ENCODE data around the gene TNRC6C. TPM values are rescaled to one million over a fixed set of nuclear protein-coding genes. Genes with fewer than 3 reads are reported as not detected.
"Not testable (repeated sequence)": the region's sequence is repeated elsewhere in the genome, so short reads cannot be mapped to it uniquely, and the experiment has no call there.

Gene TNRC6C
- polyA plus RNA-seq, 1 donor (not counting 4 experiments of a cell fraction or from before 2014, with no cell fraction given) = 0.34 TPM

- no peak for FAIRE-seq
- Histone ChIP-seq H3K4me1 (ENCODE audit: control insufficient read depth, extremely low read depth, insufficient read depth, low read length) (no peaks in the 10 kb centered on the region), H3K4me2 (ENCODE audit: control insufficient read depth, extremely low read depth, insufficient read depth, low read depth, low read length) (no peak overlapping the region), H3K36me3 (ENCODE audit: control insufficient read depth in 2 of 2, extremely low read depth in 1 of 2, insufficient read depth in 2 of 2, low read length in 2 of 2) (no peaks in the 10 kb centered on the region), H3K9ac (ENCODE audit: control insufficient read depth, extremely low read depth, insufficient read depth, low read length) (no peak overlapping the region), H2AFZ (ENCODE audit: control insufficient read depth, low read length) (no peak overlapping the region), H4K20me1 (ENCODE audit: control insufficient read depth, extremely low read depth, insufficient read depth, low read length) (no peaks in the 10 kb centered on the region), H3K79me2 (ENCODE audit: control insufficient read depth, insufficient read depth, low read length) (no peaks in the 10 kb centered on the region), H3K27ac (ENCODE audit: control insufficient read depth, insufficient read depth, low read length) (no peak overlapping the region), H3K27me3 (ENCODE audit: control insufficient read depth, extremely low read depth, insufficient read depth, low read length) (no peaks in the 10 kb centered on the region), H3K4me3 (ENCODE audit: control insufficient read depth in 2 of 3, extremely low read depth in 1 of 3, insufficient read depth in 2 of 3, low read depth in 1 of 3, low read length in 3 of 3) (no peak overlapping the region), H3K9me3 (ENCODE audit: control insufficient read depth, low read depth, low read length) (no peaks in the 10 kb centered on the region), H3K9me1 (ENCODE audit: control insufficient read depth, extremely low read depth, insufficient read depth, low read length) (no peaks in the 10 kb centered on the region)
- no peak for TF ChIP-seq EZH2 (IDR thresholded peaks at IDR 0.05; ENCODE audit: low read length)
- TF ChIP-seq CTCF (optimal IDR thresholded peaks at IDR 0.05 in 1 of 3, IDR thresholded peaks at IDR 0.05 in 1 of 3, conservative IDR thresholded peaks at IDR 0.05 in 1 of 3; ENCODE audit: extremely low read depth in 1 of 3, insufficient read depth in 2 of 3, low read length in 3 of 3) = no peak
- dilution Hi-C loops (cut with MboI; ENCODE audit: extremely low pct_ligation_motif_present, low sequenced_read_pairs) = no loop called here
- no peak for DNase-seq (ENCODE audit: low read depth, low spot score)
Observed at GRCh38 chr17:78063489-78063888, 105.0 kb downstream of the TNRC6C start.

GRCh38 chr17:78064708-78065107 is 106.2 kb downstream of the TNRC6C start:
- DNase-seq (ENCODE audit: low read depth, low spot score) (no peak), FAIRE-seq (no peak)
- TF ChIP-seq EZH2 (IDR thresholded peaks at IDR 0.05; ENCODE audit: low read length) (no peak), CTCF (optimal IDR thresholded peaks at IDR 0.05 in 1 of 3, IDR thresholded peaks at IDR 0.05 in 1 of 3, conservative IDR thresholded peaks at IDR 0.05 in 1 of 3; ENCODE audit: extremely low read depth in 1 of 3, insufficient read depth in 2 of 3, low read length in 3 of 3) (no peak)
- Histone ChIP-seq H3K9me3 (ENCODE audit: control insufficient read depth, low read depth, low read length) (no peaks in the 10 kb centered on the region), H3K9ac (ENCODE audit: control insufficient read depth, extremely low read depth, insufficient read depth, low read length) (no peak overlapping the region), H3K4me3 (ENCODE audit: control insufficient read depth in 2 of 3, extremely low read depth in 1 of 3, insufficient read depth in 2 of 3, low read depth in 1 of 3, low read length in 3 of 3) (no peak overlapping the region), H3K27me3 (ENCODE audit: control insufficient read depth, extremely low read depth, insufficient read depth, low read length) (no peaks in the 10 kb centered on the region), H2AFZ (ENCODE audit: control insufficient read depth, low read length) (no peak overlapping the region), H3K4me1 (ENCODE audit: control insufficient read depth, extremely low read depth, insufficient read depth, low read length) (no peaks in the 10 kb centered on the region), H3K36me3 (ENCODE audit: control insufficient read depth in 2 of 2, extremely low read depth in 1 of 2, insufficient read depth in 2 of 2, low read length in 2 of 2) (no peaks in the 10 kb centered on the region), H3K4me2 (ENCODE audit: control insufficient read depth, extremely low read depth, insufficient read depth, low read depth, low read length) (no peak overlapping the region), H3K27ac (ENCODE audit: control insufficient read depth, insufficient read depth, low read length) (no peak overlapping the region), H3K79me2 (ENCODE audit: control insufficient read depth, insufficient read depth, low read length) (no peaks in the 10 kb centered on the region), H4K20me1 (ENCODE audit: control insufficient read depth, extremely low read depth, insufficient read depth, low read length) (no peaks in the 10 kb centered on the region), H3K9me1 (ENCODE audit: control insufficient read depth, extremely low read depth, insufficient read depth, low read length) (no peaks in the 10 kb centered on the region)
- dilution Hi-C loops (cut with MboI; ENCODE audit: extremely low pct_ligation_motif_present, low sequenced_read_pairs) = no loop called here

- H3K4me2 ChIP-seq (ENCODE audit: control insufficient read depth, extremely low read depth, insufficient read depth, low read depth, low read length); dilution Hi-C loops (cut with MboI; ENCODE audit: extremely low pct_ligation_motif_present, low sequenced_read_pairs); H3K9ac ChIP-seq (ENCODE audit: control insufficient read depth, extremely low read depth, insufficient read depth, low read length); FAIRE-seq; H4K20me1 ChIP-seq (ENCODE audit: control insufficient read depth, extremely low read depth, insufficient read depth, low read length); H3K27ac ChIP-seq (ENCODE audit: control insufficient read depth, insufficient read depth, low read length); DNase-seq (ENCODE audit: low read depth, low spot score); H2AFZ ChIP-seq (ENCODE audit: control insufficient read depth, low read length); H3K4me1 ChIP-seq (ENCODE audit: control insufficient read depth, extremely low read depth, insufficient read depth, low read length); H3K9me3 ChIP-seq (ENCODE audit: control insufficient read depth, low read depth, low read length); H3K27me3 ChIP-seq (ENCODE audit: control insufficient read depth, extremely low read depth, insufficient read depth, low read length); H3K36me3 ChIP-seq (ENCODE audit: control insufficient read depth in 2 of 2, extremely low read depth in 1 of 2, insufficient read depth in 2 of 2, low read length in 2 of 2); H3K9me1 ChIP-seq (ENCODE audit: control insufficient read depth, extremely low read depth, insufficient read depth, low read length); H3K4me3 ChIP-seq (ENCODE audit: control insufficient read depth in 2 of 3, extremely low read depth in 1 of 3, insufficient read depth in 2 of 3, low read depth in 1 of 3, low read length in 3 of 3); H3K79me2 ChIP-seq (ENCODE audit: control insufficient read depth, insufficient read depth, low read length): not testable (repeated sequence)
Observed at GRCh38 chr17:78066976-78067375, 108.5 kb downstream of the TNRC6C start.

Data from keratinocyte (primary cell).